ENCODE results near the gene DNAJC27.

DNA sequence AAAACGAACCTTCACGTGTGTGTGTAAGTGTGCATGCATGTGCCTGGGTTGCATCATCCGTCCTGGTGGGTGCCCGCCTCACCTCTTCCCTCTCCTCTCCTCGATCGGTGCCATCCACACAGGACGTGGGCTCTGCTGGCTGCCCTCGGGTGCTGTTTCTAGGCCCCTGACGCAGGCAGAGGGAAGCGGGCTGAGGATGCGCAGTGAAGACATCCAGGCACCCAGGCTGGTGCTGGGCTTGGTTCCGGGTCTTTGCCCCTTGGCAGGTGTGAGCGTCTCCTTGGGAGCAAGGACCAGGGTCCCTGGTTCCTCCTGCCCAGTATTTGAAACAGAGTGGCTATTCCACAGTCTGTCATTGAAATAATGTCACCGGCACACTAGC lies 45.5 kb downstream of the DNAJC27 start:
- no peak for TF ChIP-seq POLR2A (IDR thresholded peaks at IDR 0.05; ENCODE audit: low read length)
- TF ChIP-seq GATA1 (IDR thresholded peaks at IDR 0.05; ENCODE audit: low read depth, low read length): no peak

Data from erythroblast (primary cell).